BJ (cell line): ENCODE results near the gene GNB1. TPM values are rescaled to one million over a fixed set of nuclear protein-coding genes. Genes with fewer than 3 reads are reported as not detected.

ENCODE experiments used
- CTCF ChIA-PET: fragments of 350-600 bp; formaldehyde crosslinking; extraction: SDS; loops from one replicate; lab custom pipeline; 2021; ENCODE audit warnings: antibody characterized with exemption, inconsistent platforms; lab: Yijun Ruan, JAX
- POLR2A ChIA-PET: fragments of 300-600 bp; sonication (Branson Sonifier 250); formaldehyde crosslinking; extraction: SDS; loops from one replicate; lab custom pipeline; 2021; ENCODE audit warnings: antibody characterized with exemption; lab: Charles Lee
- DNase-seq: peaks from one replicate; pipeline ENCODE4 v3.0.0-alpha.2; 2011; ENCODE audit warnings: low read depth
- H3K27me3 ChIP-seq: 2 replicates; pipeline ENCODE4 v1.6.0; 2011; ENCODE audit warnings: low read length; ENCODE audit not compliant: control insufficient read depth, insufficient read depth
- H3K36me3 ChIP-seq: 2 replicates; pipeline ENCODE4 v1.5.1; 2011; ENCODE audit warnings: low read length; ENCODE audit not compliant: control insufficient read depth, insufficient read depth
- H3K4me3 ChIP-seq: 2 replicates; pipeline ENCODE4 v1.5.1; 2011; ENCODE audit warnings: low read depth, mild to moderate bottlenecking, control low read depth, low read length
- CTCF ChIP-seq: IDR thresholded peaks from 2 replicates; pipeline ENCODE4 v1.5.1; 2011; ENCODE audit warnings: low read depth, mild to moderate bottlenecking, control low read depth, inconsistent platforms, low read length, moderate library complexity; ENCODE audit not compliant: insufficient read depth
- polyA plus RNA-seq: library from polyadenylated mRNA; depleted of rRNA; stranded (reverse); fragments of >200 nt; gene quantifications from 2 replicates; pipeline ENCODE4 v1.2.3, GENCODE V29; 2011

GNB1 gene
- polyA plus RNA-seq, 1 experiment: 566 TPM

- H3K4me3 ChIP-seq: no peak overlapping the region
- TF ChIP-seq CTCF: no peak
- H3K27me3 ChIP-seq: 0 out of 2 replicates have a peak, but pooled peaks cover 2% of the 10 kb centered on the region
- H3K36me3 ChIP-seq: no peaks in the 10 kb centered on the region
- CTCF ChIA-PET: interaction anchor here (1.2 to 1.3 kb wide), 2 partner anchors 8 to 11 kb away, joined by 4 read pairs; no protein-coding TSS in a partner anchor
- DNase-seq: no peak
- POLR2A ChIA-PET: no interaction called here
Measured at GRCh38 chr1:1916851-1917251, 26.0 kb upstream of the GNB1 start.

- ChIA-PET POLR2A (no interaction called here), CTCF (interaction anchor here (1.3 kb wide), 1 partner anchor 10 kb away, joined by 4 read pairs; no protein-coding TSS in a partner anchor)
- no peak for DNase-seq
- TF ChIP-seq CTCF: no peak
- no peaks in the 10 kb centered on the region for H3K36me3 ChIP-seq
- 0 out of 2 replicates have a peak, but pooled peaks cover 2% of the 10 kb centered on the region for H3K27me3 ChIP-seq
- H3K4me3 ChIP-seq: no peak overlapping the region
Measured at GRCh38 chr1:1915911-1916840, 25.3 kb upstream of the GNB1 start.

- DNase-seq: no peak
- Histone ChIP-seq H3K36me3 (no peaks in the 10 kb centered on the region), H3K27me3 (0 out of 2 replicates have a peak, but pooled peaks cover 2% of the 10 kb centered on the region), H3K4me3 (no peak within 1 kb of the TSS)
- TF ChIP-seq CTCF: no peak
- POLR2A ChIA-PET: no interaction called here
- CTCF ChIA-PET: no interaction called here
Measured at GRCh38 chr1:1914971-1915692, 24.2 kb upstream of the GNB1 start, which contains the start of gene CALML6. Gene CALML6, plus strand, starts transcription at chr1:1915260. Its CDS starts 21 bp downstream, at chr1:1915281.

DNA sequence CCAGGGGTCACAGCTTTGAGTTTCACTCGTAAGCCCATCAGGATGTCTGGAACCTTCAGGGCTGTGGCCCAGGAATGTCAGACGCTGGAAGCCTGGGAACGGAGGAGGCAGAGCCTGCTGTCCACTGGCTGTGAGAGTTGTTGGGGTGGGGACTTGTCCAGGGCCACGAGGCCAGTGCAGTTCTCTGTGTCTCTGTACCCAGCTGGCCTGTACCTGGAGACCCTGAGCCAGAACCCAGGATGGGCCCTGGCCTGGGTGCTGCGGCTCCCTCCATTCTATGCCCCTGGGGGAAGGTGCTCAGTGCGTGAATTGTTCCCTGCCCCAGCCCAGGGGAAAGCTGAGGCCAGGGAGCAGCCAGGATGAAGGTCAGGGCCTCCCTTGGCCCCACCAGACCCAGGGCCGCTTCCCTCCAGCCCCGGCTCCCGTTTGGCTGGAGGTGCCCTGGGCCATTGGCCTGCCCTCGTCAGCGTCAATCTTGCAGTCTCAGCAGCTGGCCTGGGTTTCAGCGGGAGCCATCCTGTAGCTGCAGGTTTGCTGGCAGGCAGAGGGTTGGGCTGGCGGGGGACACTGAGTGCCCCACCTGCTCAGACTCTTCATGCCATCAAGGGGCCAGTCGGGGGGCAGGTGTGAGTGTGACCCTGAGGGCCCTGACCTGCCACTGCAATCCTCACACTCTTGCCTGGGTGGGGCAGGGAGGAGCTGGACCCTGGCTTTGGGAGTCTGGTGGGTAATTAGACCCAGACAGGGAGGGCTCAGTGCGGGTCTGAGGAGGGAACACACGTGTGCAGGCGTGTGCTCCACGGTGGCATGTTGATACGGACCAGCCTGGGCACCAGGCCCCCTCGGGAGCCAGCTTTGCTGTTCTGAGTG lies 23.4 kb upstream of the GNB1 start:
- TF ChIP-seq CTCF: no peak
- ChIA-PET CTCF (no interaction called here), POLR2A (no interaction called here)
- no peak overlapping the region for H3K4me3 ChIP-seq
- 0 out of 2 replicates have a peak, but pooled peaks cover 2% of the 10 kb centered on the region for H3K27me3 ChIP-seq
- H3K36me3 ChIP-seq: no peaks in the 10 kb centered on the region
- DNase-seq: no peak
